HepG2 (cell line): ENCODE results near the gene ADGRD1. TPM values are rescaled to one million over a fixed set of nuclear protein-coding genes. Genes with fewer than 3 reads are reported as not detected.

ENCODE experiments used
- DNMT3B ChIP-seq: conservative IDR thresholded peaks from 2 replicates; pipeline ENCODE4 v1.6.1; 2016; ENCODE audit warnings: missing biosample characterization, control low read depth
- EP300 ChIP-seq, 3 experiments: sonication (generic) in 1 of 3; formaldehyde crosslinking in 1 of 3; IDR thresholded peaks; 2 replicates each; pipeline versions ENCODE4 v1.5.1 to v1.6.1; 2011 to 2020; ENCODE audit warnings: low read depth in 2 of 3, low read length in 2 of 3, borderline replicate concordance in 1 of 3, improper control_type of control experiment in 1 of 3, mild to moderate bottlenecking in 1 of 3, missing genetic modification reagents in 1 of 3, moderate library complexity in 1 of 3
- ZBTB3 ChIP-seq: sonication (generic); formaldehyde crosslinking; IDR thresholded peaks from 2 replicates; pipeline ENCODE4 v1.4.0; 2020; ENCODE audit warnings: low read depth, mild to moderate bottlenecking, moderate library complexity, missing genetic modification reagents, borderline replicate concordance
- ZNF350 ChIP-seq: sonication (generic); formaldehyde crosslinking; IDR thresholded peaks from 2 replicates; pipeline ENCODE4 v1.4.0; 2020; ENCODE audit warnings: mild to moderate bottlenecking, low read depth, missing genetic modification reagents, borderline replicate concordance
- ZNF430 ChIP-seq: sonication (generic); formaldehyde crosslinking; IDR thresholded peaks from 2 replicates; pipeline ENCODE4 v1.9.0; 2021; ENCODE audit warnings: mild to moderate bottlenecking, missing genetic modification reagents
- ZNF441 ChIP-seq: sonication (generic); formaldehyde crosslinking; IDR thresholded peaks from 2 replicates; pipeline ENCODE4 v1.7.0; 2021; ENCODE audit warnings: missing genetic modification reagents, borderline replicate concordance
- ZNF563 ChIP-seq: sonication (generic); formaldehyde crosslinking; IDR thresholded peaks from 2 replicates; pipeline ENCODE4 v1.8.0; 2022; ENCODE audit warnings: mild to moderate bottlenecking, moderate library complexity, missing genetic modification reagents
- ZNF619 ChIP-seq: sonication (generic); formaldehyde crosslinking; IDR thresholded peaks from 2 replicates; pipeline ENCODE4 v1.4.0; 2020; ENCODE audit warnings: mild to moderate bottlenecking, missing genetic modification reagents
- polyA plus RNA-seq, 8 experiments: library from polyadenylated mRNA; depleted of rRNA in 3 of 8; stranded (reverse) in 7 of 8; unstranded in 1 of 8; fragments of >200 nt; fragmentation: Illumina TruSeq in 4 of 8; extraction: Trizol in 4 of 8; gene quantifications; 2 replicates each; pipeline versions ENCODE4 v1.2.1 to v1.2.3, GENCODE V29; 2011 to 2016; ENCODE audit warnings: low read depth in 4 of 8, missing spikeins in 1 of 8, mixed read lengths in 1 of 8; ENCODE audit not compliant: insufficient read depth in 1 of 8
- total RNA-seq, 5 experiments: library from RNA; depleted of rRNA; stranded (reverse); fragments of >200 nt; fragmentation: Illumina TruSeq; extraction: Trizol; gene quantifications; 2 replicates each; pipeline ENCODE4 v1.2.3, GENCODE V29; 2016; ENCODE audit warnings: low read depth in 1 of 5
- TF ChIP-seq, protein P1 (sequence below): sonication (generic); formaldehyde crosslinking; IDR thresholded peaks from 2 replicates; pipeline ENCODE4 v1.4.0; 2020; ENCODE audit warnings: missing genetic modification reagents, borderline replicate concordance
- TF ChIP-seq, protein P2 (sequence below): sonication (generic); formaldehyde crosslinking; IDR thresholded peaks from 2 replicates; pipeline ENCODE4 v1.8.1; 2023; ENCODE audit warnings: missing genetic modification reagents, inconsistent platforms, borderline replicate concordance
- TF ChIP-seq, protein P3 (sequence below): sonication (generic); formaldehyde crosslinking; IDR thresholded peaks from 2 replicates; pipeline ENCODE4 v1.5.0; 2020; ENCODE audit warnings: mild to moderate bottlenecking, missing genetic modification reagents, borderline replicate concordance
- TF ChIP-seq, protein P4 (sequence below): IDR thresholded peaks from 2 replicates; pipeline ENCODE4 v1.6.1; 2016
- TF ChIP-seq, protein P5 (sequence below): sonication (generic); formaldehyde crosslinking; IDR thresholded peaks from 2 replicates; pipeline ENCODE4 v1.4.0; 2020; ENCODE audit warnings: mild to moderate bottlenecking, low read depth, missing genetic modification reagents
- TF ChIP-seq, protein P6 (sequence below): IDR thresholded peaks from 2 replicates; pipeline ENCODE4 v1.6.1; 2016; ENCODE audit warnings: missing biosample characterization, missing genetic modification reagents, low read depth

ADGRD1 gene
- total and polyA plus RNA-seq, 2 of the 13 experiments (the other 11 are each of a cell fraction or from before 2014, with no cell fraction given), result 0.46 to 12.4 TPM

DNA sequence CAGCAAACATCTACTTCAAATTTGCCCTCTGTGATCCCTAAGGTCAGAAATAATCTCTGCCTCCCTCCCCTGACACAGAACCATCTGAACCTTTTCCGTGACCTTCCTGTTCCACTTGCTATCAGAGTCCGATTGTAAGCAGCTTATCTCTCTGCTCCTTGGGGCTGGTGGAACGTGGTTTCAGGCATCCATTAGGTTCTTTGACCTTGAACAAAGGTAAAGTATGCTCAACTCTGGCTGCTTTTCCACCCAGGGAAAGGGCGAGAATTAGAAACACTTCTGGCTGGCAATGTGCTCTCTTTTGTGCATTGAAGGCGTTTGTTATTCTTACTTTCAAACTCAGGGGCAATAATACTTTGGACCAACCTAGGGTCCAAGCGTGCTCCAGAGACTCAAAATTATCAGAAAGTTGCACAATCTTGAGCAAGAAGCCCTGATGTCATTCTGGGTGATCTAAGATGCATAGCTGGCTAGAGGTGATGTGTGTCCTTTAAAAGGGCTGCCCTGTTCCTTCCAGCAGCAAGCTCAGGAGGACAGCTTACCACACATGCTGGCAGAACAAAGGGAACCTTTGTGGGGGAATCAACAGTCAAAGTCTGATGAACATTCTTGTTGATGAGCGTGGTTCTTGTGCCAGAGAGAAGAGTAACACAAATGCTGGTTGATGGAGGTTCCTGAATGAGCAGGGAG lies 29.8 kb downstream of the ADGRD1 start (continued):
- TF ChIP-seq, protein P1, sequence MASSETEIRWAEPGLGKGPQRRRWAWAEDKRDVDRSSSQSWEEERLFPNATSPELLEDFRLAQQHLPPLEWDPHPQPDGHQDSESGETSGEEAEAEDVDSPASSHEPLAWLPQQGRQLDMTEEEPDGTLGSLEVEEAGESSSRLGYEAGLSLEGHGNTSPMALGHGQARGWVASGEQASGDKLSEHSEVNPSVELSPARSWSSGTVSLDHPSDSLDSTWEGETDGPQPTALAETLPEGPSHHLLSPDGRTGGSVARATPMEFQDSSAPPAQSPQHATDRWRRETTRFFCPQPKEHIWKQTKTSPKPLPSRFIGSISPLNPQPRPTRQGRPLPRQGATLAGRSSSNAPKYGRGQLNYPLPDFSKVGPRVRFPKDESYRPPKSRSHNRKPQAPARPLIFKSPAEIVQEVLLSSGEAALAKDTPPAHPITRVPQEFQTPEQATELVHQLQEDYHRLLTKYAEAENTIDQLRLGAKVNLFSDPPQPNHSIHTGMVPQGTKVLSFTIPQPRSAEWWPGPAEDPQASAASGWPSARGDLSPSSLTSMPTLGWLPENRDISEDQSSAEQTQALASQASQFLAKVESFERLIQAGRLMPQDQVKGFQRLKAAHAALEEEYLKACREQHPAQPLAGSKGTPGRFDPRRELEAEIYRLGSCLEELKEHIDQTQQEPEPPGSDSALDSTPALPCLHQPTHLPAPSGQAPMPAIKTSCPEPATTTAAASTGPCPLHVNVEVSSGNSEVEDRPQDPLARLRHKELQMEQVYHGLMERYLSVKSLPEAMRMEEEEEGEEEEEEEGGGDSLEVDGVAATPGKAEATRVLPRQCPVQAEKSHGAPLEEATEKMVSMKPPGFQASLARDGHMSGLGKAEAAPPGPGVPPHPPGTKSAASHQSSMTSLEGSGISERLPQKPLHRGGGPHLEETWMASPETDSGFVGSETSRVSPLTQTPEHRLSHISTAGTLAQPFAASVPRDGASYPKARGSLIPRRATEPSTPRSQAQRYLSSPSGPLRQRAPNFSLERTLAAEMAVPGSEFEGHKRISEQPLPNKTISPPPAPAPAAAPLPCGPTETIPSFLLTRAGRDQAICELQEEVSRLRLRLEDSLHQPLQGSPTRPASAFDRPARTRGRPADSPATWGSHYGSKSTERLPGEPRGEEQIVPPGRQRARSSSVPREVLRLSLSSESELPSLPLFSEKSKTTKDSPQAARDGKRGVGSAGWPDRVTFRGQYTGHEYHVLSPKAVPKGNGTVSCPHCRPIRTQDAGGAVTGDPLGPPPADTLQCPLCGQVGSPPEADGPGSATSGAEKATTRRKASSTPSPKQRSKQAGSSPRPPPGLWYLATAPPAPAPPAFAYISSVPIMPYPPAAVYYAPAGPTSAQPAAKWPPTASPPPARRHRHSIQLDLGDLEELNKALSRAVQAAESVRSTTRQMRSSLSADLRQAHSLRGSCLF (CRISPR knock-in tag), result no peak
- TF ChIP-seq, protein P2, sequence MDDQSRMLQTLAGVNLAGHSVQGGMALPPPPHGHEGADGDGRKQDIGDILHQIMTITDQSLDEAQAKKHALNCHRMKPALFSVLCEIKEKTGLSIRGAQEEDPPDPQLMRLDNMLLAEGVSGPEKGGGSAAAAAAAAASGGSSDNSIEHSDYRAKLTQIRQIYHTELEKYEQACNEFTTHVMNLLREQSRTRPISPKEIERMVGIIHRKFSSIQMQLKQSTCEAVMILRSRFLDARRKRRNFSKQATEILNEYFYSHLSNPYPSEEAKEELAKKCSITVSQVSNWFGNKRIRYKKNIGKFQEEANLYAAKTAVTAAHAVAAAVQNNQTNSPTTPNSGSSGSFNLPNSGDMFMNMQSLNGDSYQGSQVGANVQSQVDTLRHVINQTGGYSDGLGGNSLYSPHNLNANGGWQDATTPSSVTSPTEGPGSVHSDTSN (CRISPR knock-in tag), result no peak
- TF ChIP-seq EP300 (IDR thresholded peaks at IDR 0.05; ENCODE audit: low read depth in 2 of 2, low read length in 2 of 2), result peak; percentile 15 to 55; a peak in 2 of 4 replicates
- peak; percentile 54; the same call in 1 of the 2 replicates for TF ChIP-seq EP300 (CRISPR knock-in tag; IDR thresholded peaks at IDR 0.05; ENCODE audit: borderline replicate concordance)
- TF ChIP-seq, protein P3, sequence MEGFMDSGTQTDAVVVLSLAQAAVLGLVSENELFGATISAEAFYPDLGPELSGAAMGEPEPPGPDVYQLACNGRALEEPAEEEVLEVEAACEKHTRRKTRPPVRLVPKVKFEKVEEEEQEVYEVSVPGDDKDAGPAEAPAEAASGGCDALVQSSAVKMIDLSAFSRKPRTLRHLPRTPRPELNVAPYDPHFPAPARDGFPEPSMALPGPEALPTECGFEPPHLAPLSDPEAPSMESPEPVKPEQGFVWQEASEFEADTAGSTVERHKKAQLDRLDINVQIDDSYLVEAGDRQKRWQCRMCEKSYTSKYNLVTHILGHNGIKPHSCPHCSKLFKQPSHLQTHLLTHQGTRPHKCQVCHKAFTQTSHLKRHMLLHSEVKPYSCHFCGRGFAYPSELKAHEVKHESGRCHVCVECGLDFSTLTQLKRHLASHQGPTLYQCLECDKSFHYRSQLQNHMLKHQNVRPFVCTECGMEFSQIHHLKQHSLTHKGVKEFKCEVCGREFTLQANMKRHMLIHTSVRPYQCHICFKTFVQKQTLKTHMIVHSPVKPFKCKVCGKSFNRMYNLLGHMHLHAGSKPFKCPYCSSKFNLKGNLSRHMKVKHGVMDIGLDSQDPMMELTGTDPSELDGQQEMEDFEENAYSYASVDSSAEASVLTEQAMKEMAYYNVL, result peak; percentile 22; the same call in 1 of the 2 replicates
- no peak for TF ChIP-seq DNMT3B (CRISPR knock-in tag)
- TF ChIP-seq ZNF563 (CRISPR knock-in tag), result no peak
- TF ChIP-seq, protein P4, sequence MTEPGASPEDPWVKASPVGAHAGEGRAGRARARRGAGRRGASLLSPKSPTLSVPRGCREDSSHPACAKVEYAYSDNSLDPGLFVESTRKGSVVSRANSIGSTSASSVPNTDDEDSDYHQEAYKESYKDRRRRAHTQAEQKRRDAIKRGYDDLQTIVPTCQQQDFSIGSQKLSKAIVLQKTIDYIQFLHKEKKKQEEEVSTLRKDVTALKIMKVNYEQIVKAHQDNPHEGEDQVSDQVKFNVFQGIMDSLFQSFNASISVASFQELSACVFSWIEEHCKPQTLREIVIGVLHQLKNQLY (CRISPR knock-in tag), result 0 out of 2 replicates have a peak, but pooled peaks have one; percentile 19
- no peak for TF ChIP-seq ZBTB3 (CRISPR knock-in tag)
- TF ChIP-seq ZNF619 (CRISPR knock-in tag), result 0 out of 2 replicates have a peak, but pooled peaks have one; percentile 45
- peak; percentile 56; the same call in 1 of the 2 replicates for TF ChIP-seq ZNF441
- no peak for TF ChIP-seq ZNF350 (CRISPR knock-in tag)
- TF ChIP-seq, protein P5, sequence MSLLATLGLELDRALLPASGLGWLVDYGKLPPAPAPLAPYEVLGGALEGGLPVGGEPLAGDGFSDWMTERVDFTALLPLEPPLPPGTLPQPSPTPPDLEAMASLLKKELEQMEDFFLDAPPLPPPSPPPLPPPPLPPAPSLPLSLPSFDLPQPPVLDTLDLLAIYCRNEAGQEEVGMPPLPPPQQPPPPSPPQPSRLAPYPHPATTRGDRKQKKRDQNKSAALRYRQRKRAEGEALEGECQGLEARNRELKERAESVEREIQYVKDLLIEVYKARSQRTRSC (CRISPR knock-in tag), result no peak
- TF ChIP-seq, protein P6, sequence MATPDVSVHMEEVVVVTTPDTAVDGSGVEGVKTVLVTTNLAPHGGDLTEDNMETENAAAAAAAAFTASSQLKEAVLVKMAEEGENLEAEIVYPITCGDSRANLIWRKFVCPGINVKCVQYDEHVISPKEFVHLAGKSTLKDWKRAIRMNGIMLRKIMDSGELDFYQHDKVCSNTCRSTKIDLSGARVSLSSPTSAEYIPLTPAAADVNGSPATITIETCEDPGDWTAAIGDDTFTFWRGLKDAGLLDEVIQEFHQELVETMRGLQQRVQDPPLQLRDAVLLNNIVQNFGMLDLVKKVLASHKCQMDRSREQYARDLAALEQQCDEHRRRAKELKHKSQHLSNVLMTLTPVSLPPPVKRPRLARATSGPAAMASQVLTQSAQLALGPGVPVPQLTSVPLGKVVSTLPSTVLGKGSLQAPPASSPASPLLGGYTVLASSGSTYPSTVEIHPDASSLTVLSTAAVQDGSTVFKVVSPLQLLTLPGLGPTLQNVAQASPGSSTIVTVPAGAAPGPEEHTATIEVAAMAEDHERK, result 0 out of 2 replicates have a peak, but pooled peaks have one; percentile 17
- TF ChIP-seq ZNF430, result no peak
